Inferior parietal cortex (tissue), 1 donor: ENCODE measurements around the gene WDR75.
"Not testable (repeated sequence)": the region's sequence is repeated elsewhere in the genome, so short reads cannot be mapped to it uniquely, and the experiment has no call there.

Experiments used
- DNase-seq: peaks from one replicate; pipeline ENCODE4 v3.0.0-alpha.2; 2016; ENCODE audit errors: extremely low spot score

The WDR75 gene

DNA sequence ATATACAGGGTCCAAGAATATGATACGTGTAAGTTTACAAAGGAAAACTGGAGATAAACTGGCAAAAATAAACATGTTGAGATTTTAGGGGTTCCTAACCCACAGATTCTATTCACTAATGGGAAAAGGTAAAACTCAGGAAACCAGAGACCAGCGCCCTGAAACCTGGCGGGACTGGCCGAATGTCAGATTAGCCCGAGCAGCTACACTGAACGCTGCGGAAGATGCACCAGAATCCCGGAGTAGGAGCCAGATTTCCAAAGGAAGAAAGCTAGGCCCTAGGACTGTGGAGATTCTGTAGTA is 679 bp upstream of the WDR75 start:
- no peak for DNase-seq

DNA sequence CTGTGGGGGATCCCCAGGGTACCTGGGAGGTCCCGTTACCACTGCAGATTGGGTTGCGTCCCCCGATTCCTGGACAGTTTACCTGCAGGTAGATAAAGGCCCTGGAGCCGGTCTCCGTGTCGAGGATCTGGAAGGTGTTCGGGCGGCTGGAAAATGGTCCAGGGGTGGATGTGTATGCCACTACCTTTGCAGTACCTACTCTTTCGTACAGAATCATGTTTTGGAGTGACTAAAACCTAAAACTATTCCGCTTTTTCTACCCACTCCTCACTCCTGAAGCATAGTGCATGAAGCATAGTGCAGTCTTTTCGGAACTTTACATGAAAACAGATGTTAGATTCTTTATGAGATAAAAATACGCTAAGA is 418 bp downstream of the WDR75 start:
- peak; percentile 17 for DNase-seq

DNA sequence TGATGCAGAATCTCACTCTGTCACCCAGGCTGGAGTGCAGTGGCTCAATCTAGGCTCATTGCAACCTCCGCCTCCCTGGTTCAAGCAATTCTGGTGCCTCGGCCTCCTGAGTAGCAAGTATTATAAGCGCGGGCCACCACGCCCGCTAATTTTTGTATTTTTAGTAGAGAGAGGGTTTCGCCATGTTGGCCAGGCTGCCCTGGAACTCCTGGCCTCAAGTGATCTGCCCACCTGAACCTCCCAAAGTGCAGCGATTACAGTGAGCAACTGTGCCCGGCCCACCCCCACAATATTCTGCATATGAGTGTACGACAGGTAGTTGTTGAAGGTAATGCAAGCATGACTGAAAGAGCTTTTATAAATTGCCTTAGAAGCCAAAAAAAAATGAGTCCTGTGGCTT is 1.2 kb downstream of the WDR75 start:
- DNase-seq: no peak

DNA sequence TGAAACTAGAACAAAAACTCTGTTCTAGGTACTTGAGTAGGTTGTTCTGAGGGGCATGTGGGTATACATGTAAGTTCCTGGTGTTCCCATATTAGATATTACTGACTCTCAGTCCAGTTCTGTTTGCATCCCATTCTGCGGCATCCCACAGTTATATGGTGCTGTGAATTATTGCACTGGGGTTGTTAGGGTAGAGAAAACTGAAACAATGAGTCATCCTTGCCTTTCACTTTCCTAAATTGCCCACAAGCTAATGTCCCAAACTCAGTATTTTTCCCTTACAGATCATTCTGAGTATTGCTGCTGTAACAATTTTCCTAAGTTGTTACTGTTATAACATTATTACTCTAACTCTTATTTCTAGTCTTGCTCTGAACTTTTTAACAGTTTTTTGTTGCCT is 3.0 kb downstream of the WDR75 start:
- no peak for DNase-seq

GRCh38 chr2:189446780-189447179 is 5.5 kb downstream of the WDR75 start:
- DNase-seq: no peak

DNA sequence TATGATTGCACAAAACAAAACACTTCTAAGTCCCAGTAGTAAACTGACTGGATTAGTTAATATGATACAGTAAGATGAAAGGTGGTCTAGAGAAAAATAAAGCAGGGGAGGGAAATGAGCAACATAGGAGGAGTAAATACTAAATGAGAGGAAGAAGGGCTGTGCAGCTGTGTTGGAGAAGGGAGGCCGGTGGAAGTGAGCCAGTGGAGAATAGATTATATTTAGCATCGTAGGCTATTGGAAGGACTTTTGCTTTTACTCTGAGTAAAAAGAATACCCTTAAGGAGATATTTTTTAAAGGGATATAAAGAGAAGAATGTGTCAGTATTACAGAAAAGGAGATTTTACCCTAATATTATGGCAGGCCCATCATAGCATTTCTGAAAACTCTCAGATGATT is 12.7 kb downstream of the WDR75 start:
- DNase-seq: no peak

DNA sequence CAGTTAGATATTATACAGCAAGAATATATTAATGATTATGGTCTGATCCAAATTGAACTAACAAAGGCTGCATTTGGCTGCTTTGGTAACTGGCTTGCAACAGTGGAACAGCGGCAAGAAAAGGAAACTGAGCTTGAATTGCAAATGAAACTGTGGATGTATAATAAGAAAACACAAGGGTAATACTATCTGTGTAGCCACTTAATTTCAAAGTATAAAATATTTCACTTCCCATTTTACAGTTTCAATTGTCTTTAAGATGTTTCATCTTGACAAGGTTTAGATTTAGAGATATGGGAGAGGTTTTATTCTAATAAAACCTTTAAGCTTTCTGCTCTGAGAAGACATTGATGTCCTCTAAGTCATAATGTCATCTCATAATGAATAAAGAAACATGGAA is 23.8 kb downstream of the WDR75 start:
- DNase-seq: no peak

GRCh38 chr2:189465478-189465877 is 24.2 kb downstream of the WDR75 start:
- DNase-seq: no peak

GRCh38 chr2:189466046-189466445 is 24.8 kb downstream of the WDR75 start:
- DNase-seq: no peak

GRCh38 chr2:189466656-189467055 is 25.4 kb downstream of the WDR75 start:
- no peak for DNase-seq

GRCh38 chr2:189467160-189467559 is 25.9 kb downstream of the WDR75 start:
- no peak for DNase-seq

- DNase-seq: no peak
Measured at GRCh38 chr2:189467593-189467992, 26.3 kb downstream of the WDR75 start.

DNA sequence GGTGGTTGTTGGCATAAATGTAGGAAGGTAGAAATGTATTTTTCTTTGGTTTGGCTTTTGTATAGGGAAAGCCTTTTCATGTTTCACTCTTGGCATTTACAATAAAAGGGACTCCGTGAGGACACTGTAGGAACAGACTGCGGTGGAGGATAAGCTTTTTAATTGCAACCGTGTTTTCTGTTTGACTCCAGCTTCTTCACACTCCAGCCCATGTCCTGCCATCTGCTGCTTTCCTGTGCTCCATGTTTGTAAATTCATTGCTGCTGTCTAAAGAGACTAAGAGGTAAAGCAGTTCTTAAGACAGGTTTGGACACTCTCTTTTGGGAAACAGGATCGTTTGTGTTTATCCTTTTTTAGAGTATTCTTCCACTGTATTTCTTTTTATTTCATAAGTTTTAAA is 33.3 kb downstream of the WDR75 start:
- no peak for DNase-seq

DNA sequence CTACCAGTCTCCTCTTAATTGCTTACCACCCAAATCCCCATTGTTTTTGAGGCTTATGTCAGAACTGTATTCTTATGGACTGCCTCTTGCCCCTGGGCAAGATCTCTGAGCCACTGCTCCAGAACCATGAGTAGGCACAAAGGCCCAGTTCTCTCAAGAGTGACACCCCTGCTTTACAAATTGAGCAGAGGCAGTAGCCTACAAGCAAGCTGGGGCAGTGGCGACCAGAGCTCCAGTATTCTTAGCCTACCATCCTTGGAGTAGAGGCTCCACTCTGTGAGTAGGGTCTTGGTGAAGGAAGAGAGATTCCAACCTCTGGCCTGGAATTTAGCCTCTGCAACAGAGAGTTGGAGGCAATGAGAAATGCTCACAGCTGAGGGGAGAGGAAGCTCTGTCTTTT is 36.5 kb downstream of the WDR75 start:
- DNase-seq: no peak

DNA sequence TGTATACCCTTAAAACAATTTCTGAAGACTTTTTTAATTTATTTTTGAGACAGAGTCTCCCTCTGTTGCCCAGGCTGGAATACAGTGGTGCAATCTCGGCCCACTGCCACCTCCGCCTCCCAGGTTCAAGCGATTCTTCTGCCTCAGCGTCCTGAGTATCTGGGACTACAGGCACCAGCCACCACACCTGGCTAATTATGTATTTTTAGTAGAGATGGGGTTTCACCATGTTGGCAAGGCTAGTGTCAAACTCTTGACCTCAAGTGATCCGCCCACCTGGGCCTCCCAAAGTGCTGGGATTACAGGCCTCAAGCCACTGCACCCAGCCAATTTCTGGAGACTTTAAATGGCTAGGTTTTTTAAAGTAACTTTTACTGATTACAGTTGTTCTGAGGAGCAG is 37.0 kb downstream of the WDR75 start:
- not testable (repeated sequence) for DNase-seq

GRCh38 chr2:189481071-189481470 is 39.8 kb downstream of the WDR75 start:
- DNase-seq: no peak

DNA sequence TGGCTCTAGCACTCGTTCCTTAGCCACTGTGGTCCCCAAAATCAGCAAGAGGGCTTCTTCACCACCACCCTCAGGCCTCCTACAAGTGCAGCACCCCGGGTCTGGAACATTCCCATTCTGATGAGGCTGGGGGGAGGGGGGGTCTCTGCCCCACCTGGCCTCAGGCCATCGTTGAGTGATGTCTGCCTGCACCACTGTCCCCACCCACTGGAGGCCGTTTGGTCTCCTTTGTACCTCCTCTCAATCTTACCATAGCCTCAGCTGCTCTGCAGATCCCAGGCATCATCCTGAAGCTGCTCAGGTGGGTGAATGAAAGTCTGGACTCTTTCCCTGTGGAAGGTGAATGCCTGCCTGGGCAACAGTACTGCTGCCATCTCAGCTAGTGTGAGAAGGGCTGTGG is 42.3 kb downstream of the WDR75 start:
- no peak for DNase-seq

DNA sequence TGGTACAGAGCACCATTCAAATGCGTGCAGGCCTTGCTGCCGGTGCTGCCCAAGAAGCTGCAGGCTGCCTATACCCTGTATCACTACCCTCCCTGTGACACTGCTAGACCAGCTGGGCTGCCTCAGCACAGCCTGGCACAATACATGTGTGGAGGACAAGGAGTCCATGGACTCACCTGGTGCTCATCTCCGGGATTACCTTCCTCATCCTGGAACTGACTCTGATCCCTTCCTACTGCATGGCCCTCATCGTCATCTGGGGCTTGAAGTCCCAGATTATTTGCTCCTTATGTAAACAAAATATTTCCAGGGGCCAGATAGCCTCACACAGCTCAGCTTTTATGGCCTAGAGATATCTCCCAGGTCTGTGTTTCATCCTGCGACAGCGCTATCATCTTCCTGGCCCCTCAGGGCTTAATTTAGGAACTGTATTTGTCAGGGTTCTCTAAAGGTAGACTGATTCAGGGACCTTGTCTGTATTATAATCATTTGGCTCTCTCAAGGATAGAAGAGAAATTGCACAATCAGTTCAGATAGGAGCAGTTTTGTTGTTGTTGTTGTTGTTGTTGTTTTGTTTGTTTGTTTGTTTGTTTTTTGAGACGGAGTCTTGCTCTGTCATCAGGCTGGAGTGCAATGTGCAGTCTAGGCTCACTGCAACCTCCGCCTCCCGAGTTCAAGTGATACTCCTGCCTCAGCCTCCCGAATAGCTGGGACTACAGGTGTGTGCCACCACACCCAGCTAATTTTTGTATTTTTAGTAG is 42.9 kb downstream of the WDR75 start:
- no peak for DNase-seq

DNA sequence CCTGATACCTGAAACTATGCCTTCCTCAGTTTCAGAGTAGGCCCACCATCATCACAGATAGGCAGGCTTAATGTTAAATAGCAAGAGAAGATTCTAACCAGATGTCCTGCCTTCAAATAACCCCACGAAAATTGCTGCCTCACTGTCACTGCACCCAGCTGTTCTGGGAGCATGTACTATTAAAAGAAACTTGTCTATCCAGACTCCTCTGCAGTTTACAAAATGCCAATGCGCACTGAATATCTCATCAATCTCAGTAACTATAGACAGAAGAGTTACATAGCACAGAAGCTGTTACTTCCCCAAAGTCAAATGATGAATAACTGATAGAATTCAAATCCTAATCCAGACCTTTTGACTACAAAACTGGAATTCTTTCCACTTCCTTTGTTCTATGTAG is 43.9 kb downstream of the WDR75 start:
- DNase-seq: no peak

DNA sequence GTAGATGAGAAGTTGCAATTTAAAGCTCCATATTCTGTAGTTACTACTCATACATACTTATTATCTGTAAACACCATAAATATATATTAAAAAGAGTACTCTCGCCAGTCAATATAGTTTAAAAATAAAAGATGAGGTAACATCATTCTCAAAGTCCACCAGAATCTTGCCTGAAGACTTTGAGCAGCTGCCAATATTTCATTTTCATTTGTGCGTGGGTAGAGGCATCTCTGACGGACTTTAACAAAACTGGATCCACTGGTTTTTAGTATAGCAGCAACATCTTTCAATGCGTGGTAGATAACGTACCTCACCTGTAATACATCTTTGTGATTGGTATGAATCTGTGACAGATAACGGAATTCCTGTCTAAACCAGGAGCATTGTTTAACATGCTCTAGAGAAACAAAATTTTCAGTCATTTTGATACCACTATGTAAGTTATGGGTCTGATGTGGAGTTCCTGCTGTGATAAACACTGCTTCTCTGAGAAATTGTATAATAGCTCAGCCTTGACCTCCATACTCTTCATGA is 45.0 kb downstream of the WDR75 start:
- no peak for DNase-seq

GRCh38 chr2:189487283-189488007 is 46.2 kb downstream of the WDR75 start:
- no peak for DNase-seq

GRCh38 chr2:189488008-189488310 is 46.7 kb downstream of the WDR75 start:
- DNase-seq: no peak

DNA sequence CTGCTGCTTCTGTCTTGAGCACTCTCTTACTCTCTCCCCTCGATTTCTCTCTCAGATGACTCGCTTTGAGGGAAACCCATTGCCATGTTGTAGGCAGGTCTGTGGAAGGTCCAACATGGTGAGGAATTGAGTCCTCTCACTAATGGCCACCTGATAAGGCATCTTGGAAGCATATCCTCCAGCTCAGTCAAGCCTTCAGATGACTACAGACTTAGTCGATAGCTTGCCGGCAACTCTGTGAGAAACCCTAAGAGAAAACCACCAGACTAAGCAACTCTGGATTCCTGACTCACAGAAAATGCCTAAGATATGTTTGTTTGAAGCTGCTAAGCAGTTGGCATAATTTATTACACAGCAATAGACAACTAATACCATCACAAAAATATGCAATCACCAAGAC is 51.2 kb downstream of the WDR75 start:
- DNase-seq: no peak

GRCh38 chr2:189498205-189498604 is 56.9 kb downstream of the WDR75 start:
- no peak for DNase-seq
